GM23338 (cell line): Measurements from ENCODE around the gene CDH23. TPM values are rescaled to one million over a fixed set of nuclear protein-coding genes. Genes with fewer than 3 reads are reported as not detected.

Experiments
- ATAC-seq: fragments of 200-7000 bp; cut with Tn5 transposase; 3 replicates; pipeline ENCODE4 v1.9.1; 2020
- DNase-seq: peaks from one replicate; pipeline ENCODE4 v3.0.0-alpha.2; 2015; ENCODE audit warnings: low spot score
- H2AFZ ChIP-seq: fragments of 200-600 bp; sonication (generic); 2 replicates; pipeline ENCODE4 v1.8.0; 2016; ENCODE audit warnings: antibody characterized with exemption, mild to moderate bottlenecking, moderate library complexity
- H3F3A ChIP-seq: fragments of 200-600 bp; sonication (generic); replicated peaks from 2 replicates; pipeline ENCODE4 v1.8.0; 2017; ENCODE audit warnings: antibody characterized with exemption, mixed run types, low read depth
- H3K27ac ChIP-seq: fragments of 200-600 bp; sonication (generic); 2 replicates; pipeline ENCODE4 v1.6.1; 2016; ENCODE audit warnings: low read depth
- H3K27me3 ChIP-seq: fragments of 200-600 bp; sonication (generic); 2 replicates; pipeline ENCODE4 v1.8.0; 2016; ENCODE audit warnings: mild to moderate bottlenecking, mixed run types, moderate library complexity; ENCODE audit not compliant: insufficient read depth
- H3K36me3 ChIP-seq: fragments of 200-600 bp; sonication (generic); 2 replicates; pipeline ENCODE4 v1.8.0; 2016; ENCODE audit warnings: mild to moderate bottlenecking; ENCODE audit not compliant: insufficient read depth
- H3K4me1 ChIP-seq: fragments of 200-600 bp; sonication (generic); 2 replicates; pipeline ENCODE4 v1.8.0; 2016; ENCODE audit warnings: mild to moderate bottlenecking, moderate library complexity; ENCODE audit not compliant: insufficient read depth
- H3K4me2 ChIP-seq: fragments of 200-600 bp; sonication (generic); 2 replicates; pipeline ENCODE4 v1.7.1; 2017; ENCODE audit warnings: mixed run types
- H3K4me3 ChIP-seq: fragments of 200-600 bp; sonication (generic); 2 replicates; pipeline ENCODE4 v1.6.1; 2016; ENCODE audit warnings: mixed run types
- H3K79me2 ChIP-seq: fragments of 200-600 bp; sonication (generic); replicated peaks from 2 replicates; pipeline ENCODE4 v1.8.0; 2017; ENCODE audit warnings: mild to moderate bottlenecking; ENCODE audit not compliant: insufficient read depth
- H3K9me2 ChIP-seq: fragments of 200-600 bp; sonication (generic); 2 replicates; pipeline ENCODE4 v1.8.0; 2017; ENCODE audit not compliant: insufficient read depth
- H4K20me1 ChIP-seq: fragments of 200-600 bp; sonication (generic); replicated peaks from 2 replicates; pipeline ENCODE4 v1.8.0; 2017; ENCODE audit warnings: mild to moderate bottlenecking; ENCODE audit not compliant: insufficient read depth
- H3K27ac Mint-ChIP-seq: 2 replicates; pipeline ENCODE4 v1.8.0; 2020; ENCODE audit warnings: inconsistent platforms, mild to moderate bottlenecking, moderate library complexity, mixed read lengths
- H3K27me3 Mint-ChIP-seq: 3 replicates; pipeline ENCODE4 v1.8.0; 2022; ENCODE audit warnings: low read depth, mild to moderate bottlenecking, moderate library complexity, mixed read lengths, inconsistent platforms; ENCODE audit not compliant: insufficient read depth, poor library complexity
- H3K36me3 Mint-ChIP-seq: 3 replicates; pipeline ENCODE4 v1.8.0; 2021; ENCODE audit warnings: low read depth, mild to moderate bottlenecking, inconsistent platforms, moderate library complexity, mixed read lengths
- H3K4me1 Mint-ChIP-seq: 3 replicates; pipeline ENCODE4 v1.8.0; 2020; ENCODE audit warnings: mild to moderate bottlenecking, inconsistent platforms, mixed read lengths
- H3K4me3 Mint-ChIP-seq: 3 replicates; pipeline ENCODE4 v1.8.0; 2021; ENCODE audit warnings: moderate library complexity, mild to moderate bottlenecking, inconsistent platforms, mixed read lengths
- H3K9me3 Mint-ChIP-seq: 3 replicates; pipeline ENCODE4 v1.8.0; 2020; ENCODE audit warnings: moderate library complexity, mild to moderate bottlenecking, inconsistent platforms, mixed read lengths
- CREB1 ChIP-seq: fragments of 250-450 bp; sonication (Bioruptor Pico); IDR thresholded peaks from 2 replicates; pipeline ENCODE4 v1.5.0; 2020; ENCODE audit warnings: low read depth, mild to moderate bottlenecking, moderate library complexity
- EZH2phosphoT487 ChIP-seq: fragments of 200-600 bp; sonication (generic); IDR thresholded peaks from one replicate; pipeline ENCODE4 v1.8.1; 2018; ENCODE audit warnings: antibody characterized with exemption; ENCODE audit not compliant: unreplicated experiment
- NANOG ChIP-seq: IDR thresholded peaks from 2 replicates; pipeline ENCODE4 v1.6.1; 2016; ENCODE audit warnings: antibody characterized with exemption, borderline replicate concordance
- POLR2AphosphoS5 ChIP-seq: IDR thresholded peaks from 2 replicates; pipeline ENCODE4 v1.6.1; 2016; ENCODE audit warnings: antibody characterized with exemption, low read depth
- ZNF114 ChIP-seq: fragments of 250-450 bp; sonication (Bioruptor Pico); IDR thresholded peaks from 2 replicates; pipeline ENCODE4 v1.5.0; 2020; ENCODE audit warnings: mild to moderate bottlenecking, moderate library complexity
- ZNF331 ChIP-seq: fragments of 250-450 bp; sonication (Bioruptor Pico); IDR thresholded peaks from 2 replicates; pipeline ENCODE4 v1.5.0; 2020; ENCODE audit warnings: low read depth, mild to moderate bottlenecking, moderate library complexity
- polyA plus RNA-seq: library from polyadenylated mRNA; unstranded; fragments of >200 nt; fragmentation: Nextera tagmentation; extraction: Ambion mirVana; gene quantifications from 2 replicates; pipeline ENCODE4 v1.2.1, GENCODE V29; 2016
- total RNA-seq: library from RNA; depleted of rRNA; stranded (reverse); fragments of >200 nt; shearing (Covaris generic); gene quantifications from 2 replicates; pipeline ENCODE4 v1.2.3, GENCODE V29; 2014
- TF ChIP-seq, protein P1 (sequence below), 2 experiments: fragments of 200-600 bp in 1 of 2; sonication (generic) in 1 of 2; conservative IDR thresholded peaks; 2 replicates each; pipeline versions ENCODE4 v1.5.1 to v1.6.1; 2016 to 2017; ENCODE audit warnings: antibody characterized with exemption in 2 of 2, low read depth in 2 of 2, mild to moderate bottlenecking in 2 of 2, moderate library complexity in 1 of 2
- TF ChIP-seq, protein P2 (sequence below): IDR thresholded peaks from one replicate; pipeline ENCODE4 v1.6.1; 2018; ENCODE audit warnings: antibody characterized with exemption; ENCODE audit not compliant: unreplicated experiment

CDH23 gene
- total and polyA plus RNA-seq, 2 experiments from 2014 or later, result 0.95 to 4.3 TPM

DNA sequence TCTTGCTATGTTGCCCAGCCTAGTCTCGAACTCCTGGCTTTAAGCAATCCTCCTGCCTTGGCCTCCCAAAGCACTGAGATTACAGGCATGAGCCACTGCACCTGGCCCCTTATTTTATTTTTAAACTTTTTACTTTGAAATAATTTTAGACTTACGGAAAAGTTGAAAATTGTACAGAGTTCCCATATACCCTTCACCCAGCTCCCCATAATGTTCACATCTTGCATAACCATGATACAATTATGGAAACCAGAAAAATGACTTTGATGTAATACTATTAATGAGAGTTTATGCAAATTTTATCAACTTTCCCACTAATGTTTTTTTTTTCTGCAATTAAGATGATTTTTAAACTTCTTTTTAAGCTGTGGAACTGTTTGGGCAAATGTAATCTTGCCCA lies 58.3 kb downstream of the CDH23 start:
- Histone ChIP-seq H3K4me1 (no peaks in the 10 kb centered on the region), H3F3A (no peaks in the 10 kb centered on the region), H3K4me2 (no peak overlapping the region), H3K79me2 (no peaks in the 10 kb centered on the region), H2AFZ (no peak overlapping the region), H3K27me3 (no peaks in the 10 kb centered on the region), H3K9me2 (no peaks in the 10 kb centered on the region), H3K36me3 (no peaks in the 10 kb centered on the region), H4K20me1 (no peaks in the 10 kb centered on the region), H3K4me3 (no peak overlapping the region), H3K27ac (no peak overlapping the region)
- Mint-ChIP-seq H3K9me3 (no peaks in the 10 kb centered on the region), H3K27me3 (peaks cover 5% of the 10 kb centered on the region), H3K36me3 (no peaks in the 10 kb centered on the region), H3K27ac (no peak overlapping the region), H3K4me3 (no peak overlapping the region), H3K4me1 (no peaks in the 10 kb centered on the region; the same call in 2 of the 3 replicates)
- no peak for ATAC-seq
- DNase-seq, result no peak
- TF ChIP-seq POLR2AphosphoS5 (no peak), CREB1 (CRISPR knock-in tag) (no peak), ZNF331 (no peak), EZH2phosphoT487 (no peak), NANOG (no peak)
- TF ChIP-seq, protein P1, sequence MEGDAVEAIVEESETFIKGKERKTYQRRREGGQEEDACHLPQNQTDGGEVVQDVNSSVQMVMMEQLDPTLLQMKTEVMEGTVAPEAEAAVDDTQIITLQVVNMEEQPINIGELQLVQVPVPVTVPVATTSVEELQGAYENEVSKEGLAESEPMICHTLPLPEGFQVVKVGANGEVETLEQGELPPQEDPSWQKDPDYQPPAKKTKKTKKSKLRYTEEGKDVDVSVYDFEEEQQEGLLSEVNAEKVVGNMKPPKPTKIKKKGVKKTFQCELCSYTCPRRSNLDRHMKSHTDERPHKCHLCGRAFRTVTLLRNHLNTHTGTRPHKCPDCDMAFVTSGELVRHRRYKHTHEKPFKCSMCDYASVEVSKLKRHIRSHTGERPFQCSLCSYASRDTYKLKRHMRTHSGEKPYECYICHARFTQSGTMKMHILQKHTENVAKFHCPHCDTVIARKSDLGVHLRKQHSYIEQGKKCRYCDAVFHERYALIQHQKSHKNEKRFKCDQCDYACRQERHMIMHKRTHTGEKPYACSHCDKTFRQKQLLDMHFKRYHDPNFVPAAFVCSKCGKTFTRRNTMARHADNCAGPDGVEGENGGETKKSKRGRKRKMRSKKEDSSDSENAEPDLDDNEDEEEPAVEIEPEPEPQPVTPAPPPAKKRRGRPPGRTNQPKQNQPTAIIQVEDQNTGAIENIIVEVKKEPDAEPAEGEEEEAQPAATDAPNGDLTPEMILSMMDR (conservative IDR thresholded peaks at IDR 0.05; ENCODE audit: low read depth in 2 of 2), result no peak

DNA sequence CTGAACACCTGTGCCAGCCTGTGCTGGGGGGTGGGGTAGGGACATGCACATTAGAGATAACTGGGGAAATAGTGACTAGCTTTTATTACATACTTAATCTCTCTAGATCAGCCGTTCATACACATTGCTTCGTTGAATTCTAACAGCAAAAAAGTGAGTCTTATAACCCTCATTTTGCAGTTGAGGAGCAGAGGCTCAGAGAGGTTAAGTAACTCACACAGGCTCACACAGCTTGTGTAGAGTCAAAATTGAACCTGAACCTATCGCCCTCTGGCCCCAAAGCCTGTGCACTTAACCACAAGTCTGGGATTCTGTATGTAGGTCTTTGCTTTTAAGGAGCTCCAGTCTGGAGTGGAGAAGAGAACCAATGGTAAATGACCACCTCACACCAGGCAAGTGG lies 59.9 kb downstream of the CDH23 start:
- H3K36me3 ChIP-seq, result no peaks in the 10 kb centered on the region
- no peak overlapping the region for H3K4me3 ChIP-seq
- no peaks in the 10 kb centered on the region for H3F3A ChIP-seq
- H3K9me3 Mint-ChIP-seq, result no peaks in the 10 kb centered on the region
- no peaks in the 10 kb centered on the region for H3K36me3 Mint-ChIP-seq
- no peak overlapping the region for H3K27ac ChIP-seq
- H3K4me1 ChIP-seq, result no peaks in the 10 kb centered on the region
- H3K4me1 Mint-ChIP-seq, result no peaks in the 10 kb centered on the region
- peaks cover 5% of the 10 kb centered on the region for H3K27me3 Mint-ChIP-seq
- H3K27ac Mint-ChIP-seq, result no peak overlapping the region
- TF ChIP-seq ZNF114 (CRISPR knock-in tag), result no peak
- no peak overlapping the region for H2AFZ ChIP-seq
- no peak overlapping the region for H3K4me3 Mint-ChIP-seq
- no peaks in the 10 kb centered on the region for H4K20me1 ChIP-seq
- no peaks in the 10 kb centered on the region for H3K79me2 ChIP-seq
- no peak overlapping the region for H3K4me2 ChIP-seq
- ATAC-seq (no peak), DNase-seq (no peak)
- no peaks in the 10 kb centered on the region for H3K27me3 ChIP-seq
- H3K9me2 ChIP-seq, result no peaks in the 10 kb centered on the region

DNA sequence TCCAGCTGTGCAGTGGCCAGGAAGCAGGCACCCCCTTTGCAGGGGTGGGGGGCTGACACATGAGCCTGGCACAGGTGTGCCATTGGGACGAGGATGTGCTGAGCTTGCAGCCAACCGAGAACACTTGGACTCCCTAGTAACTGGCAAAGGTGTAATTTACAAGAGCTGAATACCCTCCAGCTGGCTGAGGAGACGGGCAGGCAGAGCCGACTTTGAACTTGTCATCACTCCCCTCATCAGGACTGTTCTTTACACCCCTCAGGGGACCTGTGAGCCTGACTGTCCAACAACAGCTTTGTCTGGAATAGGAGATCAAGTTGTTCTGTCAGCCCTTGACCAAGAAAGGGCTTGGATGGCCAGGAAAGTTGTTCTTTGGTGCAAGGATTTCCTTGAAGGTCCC lies 61.2 kb downstream of the CDH23 start:
- Histone ChIP-seq H3K27me3 (no peaks in the 10 kb centered on the region), H3K36me3 (no peaks in the 10 kb centered on the region), H3F3A (no peaks in the 10 kb centered on the region), H3K4me1 (no peaks in the 10 kb centered on the region), H3K27ac (no peak overlapping the region), H3K79me2 (no peaks in the 10 kb centered on the region), H3K9me2 (no peaks in the 10 kb centered on the region), H4K20me1 (no peaks in the 10 kb centered on the region), H3K4me3 (no peak overlapping the region), H3K4me2 (no peak overlapping the region), H2AFZ (no peak overlapping the region)
- no peaks in the 10 kb centered on the region for H3K36me3 Mint-ChIP-seq
- no peak overlapping the region for H3K4me3 Mint-ChIP-seq
- no peaks in the 10 kb centered on the region for H3K9me3 Mint-ChIP-seq
- ATAC-seq (no peak), DNase-seq (no peak)
- peaks cover 6% of the 10 kb centered on the region for H3K27me3 Mint-ChIP-seq
- no peaks in the 10 kb centered on the region for H3K4me1 Mint-ChIP-seq
- no peak overlapping the region for H3K27ac Mint-ChIP-seq
- TF ChIP-seq, protein P1 (conservative IDR thresholded peaks at IDR 0.05; ENCODE audit: low read depth in 2 of 2), result no peak
- TF ChIP-seq, protein P2, sequence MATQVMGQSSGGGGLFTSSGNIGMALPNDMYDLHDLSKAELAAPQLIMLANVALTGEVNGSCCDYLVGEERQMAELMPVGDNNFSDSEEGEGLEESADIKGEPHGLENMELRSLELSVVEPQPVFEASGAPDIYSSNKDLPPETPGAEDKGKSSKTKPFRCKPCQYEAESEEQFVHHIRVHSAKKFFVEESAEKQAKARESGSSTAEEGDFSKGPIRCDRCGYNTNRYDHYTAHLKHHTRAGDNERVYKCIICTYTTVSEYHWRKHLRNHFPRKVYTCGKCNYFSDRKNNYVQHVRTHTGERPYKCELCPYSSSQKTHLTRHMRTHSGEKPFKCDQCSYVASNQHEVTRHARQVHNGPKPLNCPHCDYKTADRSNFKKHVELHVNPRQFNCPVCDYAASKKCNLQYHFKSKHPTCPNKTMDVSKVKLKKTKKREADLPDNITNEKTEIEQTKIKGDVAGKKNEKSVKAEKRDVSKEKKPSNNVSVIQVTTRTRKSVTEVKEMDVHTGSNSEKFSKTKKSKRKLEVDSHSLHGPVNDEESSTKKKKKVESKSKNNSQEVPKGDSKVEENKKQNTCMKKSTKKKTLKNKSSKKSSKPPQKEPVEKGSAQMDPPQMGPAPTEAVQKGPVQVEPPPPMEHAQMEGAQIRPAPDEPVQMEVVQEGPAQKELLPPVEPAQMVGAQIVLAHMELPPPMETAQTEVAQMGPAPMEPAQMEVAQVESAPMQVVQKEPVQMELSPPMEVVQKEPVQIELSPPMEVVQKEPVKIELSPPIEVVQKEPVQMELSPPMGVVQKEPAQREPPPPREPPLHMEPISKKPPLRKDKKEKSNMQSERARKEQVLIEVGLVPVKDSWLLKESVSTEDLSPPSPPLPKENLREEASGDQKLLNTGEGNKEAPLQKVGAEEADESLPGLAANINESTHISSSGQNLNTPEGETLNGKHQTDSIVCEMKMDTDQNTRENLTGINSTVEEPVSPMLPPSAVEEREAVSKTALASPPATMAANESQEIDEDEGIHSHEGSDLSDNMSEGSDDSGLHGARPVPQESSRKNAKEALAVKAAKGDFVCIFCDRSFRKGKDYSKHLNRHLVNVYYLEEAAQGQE, result no peak
- TF ChIP-seq EZH2phosphoT487 (no peak), POLR2AphosphoS5 (no peak)
